Measurements from ENCODE around the gene IL18. TPM values are rescaled to one million over a fixed set of nuclear protein-coding genes. Genes with fewer than 3 reads are reported as not detected.

Gene IL18
- total RNA-seq, 1 donor from 2014 or later, result 5.3 TPM

- FAIRE-seq (no peak), DNase-seq (ENCODE audit: low read depth) (no peak)
- H3K27ac ChIP-seq (ENCODE audit: low read depth, low read length), result no peak overlapping the region
- no peaks in the 10 kb centered on the region for H4K20me1 ChIP-seq (ENCODE audit: insufficient read depth, low read length)
- no peak overlapping the region for H3K9ac ChIP-seq (ENCODE audit: low read length)
- no peak overlapping the region for H3K4me2 ChIP-seq (ENCODE audit: low read length)
- H3K4me1 ChIP-seq (ENCODE audit: insufficient read depth, low read length), result peaks cover 10% of the 10 kb centered on the region
- H3K27ac Mint-ChIP-seq (ENCODE audit: unreplicated experiment), result no peak overlapping the region
- H3K9me3 Mint-ChIP-seq (ENCODE audit: unreplicated experiment), result peaks cover 2% of the 10 kb centered on the region
- peaks cover 3% of the 10 kb centered on the region for H3K4me1 Mint-ChIP-seq (ENCODE audit: low read depth, unreplicated experiment)
- no peaks in the 10 kb centered on the region for H3K79me2 ChIP-seq (ENCODE audit: insufficient read depth, low read length)
- H3K4me3 Mint-ChIP-seq (ENCODE audit: unreplicated experiment), result no peak overlapping the region
- H3K4me3 ChIP-seq (ENCODE audit: insufficient read depth, low read depth, low read length), result no peak overlapping the region
- H2AFZ ChIP-seq (ENCODE audit: low read depth, low read length), result no peak overlapping the region
- H3K36me3 Mint-ChIP-seq (ENCODE audit: low read depth, unreplicated experiment), result no peaks in the 10 kb centered on the region
- no peaks in the 10 kb centered on the region for H3K9me3 ChIP-seq (ENCODE audit: insufficient read depth, low read depth, low read length)
- H3K27me3 Mint-ChIP-seq (ENCODE audit: low read depth, unreplicated experiment), result peaks cover 5% of the 10 kb centered on the region
- H3K27me3 ChIP-seq (ENCODE audit: insufficient read depth, low read length), result no peaks in the 10 kb centered on the region
- H3K36me3 ChIP-seq (ENCODE audit: insufficient read depth, low read length), result no peaks in the 10 kb centered on the region
- no peak for TF ChIP-seq CTCF (IDR thresholded peaks at IDR 0.05; ENCODE audit: insufficient read depth, low read depth, low read length)
- no peak for TF ChIP-seq EZH2 (IDR thresholded peaks at IDR 0.05; ENCODE audit: insufficient read depth, low read length)
Measured at GRCh38 chr11:112176077-112176476, 12.2 kb upstream of the IL18 start.

GRCh38 chr11:112175599-112175952, 11.7 kb upstream of the IL18 start:
- H3K36me3 ChIP-seq (ENCODE audit: insufficient read depth, low read length), result no peaks in the 10 kb centered on the region
- no peaks in the 10 kb centered on the region for H3K79me2 ChIP-seq (ENCODE audit: insufficient read depth, low read length)
- no peaks in the 10 kb centered on the region for H3K27me3 ChIP-seq (ENCODE audit: insufficient read depth, low read length)
- H3K4me2 ChIP-seq (ENCODE audit: low read length), result peak overlapping the region; percentile 84
- H3K4me3 ChIP-seq (ENCODE audit: insufficient read depth, low read depth, low read length), result peak overlapping the region; percentile 55
- H3K4me1 ChIP-seq (ENCODE audit: insufficient read depth, low read length), result peaks cover 10% of the 10 kb centered on the region
- Mint-ChIP-seq H3K36me3 (ENCODE audit: low read depth, unreplicated experiment) (no peaks in the 10 kb centered on the region), H3K27me3 (ENCODE audit: low read depth, unreplicated experiment) (peaks cover 5% of the 10 kb centered on the region), H3K4me3 (ENCODE audit: unreplicated experiment) (peak overlapping the region; percentile 82), H3K4me1 (ENCODE audit: low read depth, unreplicated experiment) (peaks cover 3% of the 10 kb centered on the region), H3K27ac (ENCODE audit: unreplicated experiment) (peak overlapping the region; percentile 54), H3K9me3 (ENCODE audit: unreplicated experiment) (peaks cover 2% of the 10 kb centered on the region)
- DNase-seq (ENCODE audit: low read depth) (no peak), FAIRE-seq (no peak)
- peak overlapping the region; percentile 33 for H3K27ac ChIP-seq (ENCODE audit: low read depth, low read length)
- H2AFZ ChIP-seq (ENCODE audit: low read depth, low read length), result peak overlapping the region; percentile 44
- no peaks in the 10 kb centered on the region for H3K9me3 ChIP-seq (ENCODE audit: insufficient read depth, low read depth, low read length)
- H4K20me1 ChIP-seq (ENCODE audit: insufficient read depth, low read length), result no peaks in the 10 kb centered on the region
- no peak for TF ChIP-seq EZH2 (IDR thresholded peaks at IDR 0.05; ENCODE audit: insufficient read depth, low read length)
- no peak for TF ChIP-seq CTCF (IDR thresholded peaks at IDR 0.05; ENCODE audit: insufficient read depth, low read depth, low read length)
- H3K9ac ChIP-seq (ENCODE audit: low read length), result peak overlapping the region; percentile 65

GRCh38 chr11:112174789-112175598, 11.1 kb upstream of the IL18 start, which contains the start of gene BCO2:
Gene BCO2 (plus strand): TSS chr11:112175512. CDS start chr11:112175602, 90 bp downstream.
- peak within 1 kb of the TSS; percentile 84 for H3K27ac Mint-ChIP-seq (ENCODE audit: unreplicated experiment)
- Histone ChIP-seq H2AFZ (ENCODE audit: low read depth, low read length) (peak within 1 kb of the TSS; percentile 44), H3K4me1 (ENCODE audit: insufficient read depth, low read length) (peaks cover 10% of the 10 kb centered on the region), H3K27ac (ENCODE audit: low read depth, low read length) (peak within 1 kb of the TSS; percentile 33), H3K36me3 (ENCODE audit: insufficient read depth, low read length) (no peaks in the 10 kb centered on the region), H3K4me3 (ENCODE audit: insufficient read depth, low read depth, low read length) (peak within 1 kb of the TSS; percentile 55), H3K9me3 (ENCODE audit: insufficient read depth, low read depth, low read length) (no peaks in the 10 kb centered on the region), H3K27me3 (ENCODE audit: insufficient read depth, low read length) (no peaks in the 10 kb centered on the region), H3K9ac (ENCODE audit: low read length) (peak within 1 kb of the TSS; percentile 65), H3K79me2 (ENCODE audit: insufficient read depth, low read length) (no peaks in the 10 kb centered on the region), H4K20me1 (ENCODE audit: insufficient read depth, low read length) (no peaks in the 10 kb centered on the region), H3K4me2 (ENCODE audit: low read length) (peak within 1 kb of the TSS; percentile 84)
- peaks cover 5% of the 10 kb centered on the region for H3K27me3 Mint-ChIP-seq (ENCODE audit: low read depth, unreplicated experiment)
- TF ChIP-seq EZH2 (IDR thresholded peaks at IDR 0.05; ENCODE audit: insufficient read depth, low read length), result no peak
- TF ChIP-seq CTCF (IDR thresholded peaks at IDR 0.05; ENCODE audit: insufficient read depth, low read depth, low read length), result peak; percentile 94
- peaks cover 3% of the 10 kb centered on the region for H3K4me1 Mint-ChIP-seq (ENCODE audit: low read depth, unreplicated experiment)
- no peaks in the 10 kb centered on the region for H3K9me3 Mint-ChIP-seq (ENCODE audit: unreplicated experiment)
- DNase-seq (ENCODE audit: low read depth), result peak; percentile 61
- peak within 1 kb of the TSS; percentile 82 for H3K4me3 Mint-ChIP-seq (ENCODE audit: unreplicated experiment)
- H3K36me3 Mint-ChIP-seq (ENCODE audit: low read depth, unreplicated experiment), result no peaks in the 10 kb centered on the region
- FAIRE-seq, result peak; percentile 71
